HepG2 (cell line): ENCODE data around the gene CTNND1. TPM values are rescaled to one million over a fixed set of nuclear protein-coding genes. Genes with fewer than 3 reads are reported as not detected.

Experiments used
- HNF4A ChIP-seq: sonication (generic); formaldehyde crosslinking; IDR thresholded peaks from 2 replicates; pipeline ENCODE4 v1.4.0; 2020; ENCODE audit warnings: missing genetic modification reagents
- LCORL ChIP-seq, 2 experiments: fragments of 450-650 bp in 1 of 2; sonication (generic) in 1 of 2; formaldehyde crosslinking in 1 of 2; IDR thresholded peaks; 2 replicates each; pipeline versions ENCODE4 v1.5.0 to v1.6.1; 2017 to 2020; ENCODE audit warnings: antibody characterized with exemption in 1 of 2, missing genetic modification reagents in 1 of 2
- MZF1 ChIP-seq: sonication (generic); formaldehyde crosslinking; IDR thresholded peaks from 2 replicates; pipeline ENCODE4 v1.8.1; 2023; ENCODE audit warnings: mild to moderate bottlenecking, missing genetic modification reagents, borderline replicate concordance
- NR2F6 ChIP-seq, 2 experiments: IDR thresholded peaks; 2 replicates each; pipeline ENCODE4 v1.6.1; 2016; ENCODE audit warnings: antibody characterized with exemption in 1 of 2, mild to moderate bottlenecking in 1 of 2
- PHF21A ChIP-seq: sonication (generic); formaldehyde crosslinking; IDR thresholded peaks from 2 replicates; pipeline ENCODE4 v1.5.0; 2020; ENCODE audit warnings: mild to moderate bottlenecking, missing genetic modification reagents
- PPARG ChIP-seq: conservative IDR thresholded peaks from 2 replicates; pipeline ENCODE4 v1.6.1; 2016; ENCODE audit warnings: missing biosample characterization, missing genetic modification reagents
- RBAK ChIP-seq: sonication (generic); formaldehyde crosslinking; IDR thresholded peaks from 2 replicates; pipeline ENCODE4 v1.5.1; 2020; ENCODE audit warnings: mild to moderate bottlenecking, missing genetic modification reagents
- STAG1 ChIP-seq: sonication (generic); formaldehyde crosslinking; IDR thresholded peaks from 2 replicates; pipeline ENCODE4 v1.4.0; 2020; ENCODE audit warnings: missing genetic modification reagents
- TBP ChIP-seq: sonication (generic); formaldehyde crosslinking; IDR thresholded peaks from 2 replicates; pipeline ENCODE4 v1.5.0; 2020; ENCODE audit warnings: missing genetic modification reagents
- ZBTB38 ChIP-seq: sonication (generic); formaldehyde crosslinking; IDR thresholded peaks from 2 replicates; pipeline ENCODE4 v1.5.1; 2020; ENCODE audit warnings: mild to moderate bottlenecking, missing genetic modification reagents
- ZMYM2 ChIP-seq: sonication (generic); formaldehyde crosslinking; IDR thresholded peaks from 2 replicates; pipeline ENCODE4 v1.8.0; 2022; ENCODE audit warnings: mild to moderate bottlenecking, missing genetic modification reagents
- ZNF460 ChIP-seq: sonication (generic); formaldehyde crosslinking; IDR thresholded peaks from 2 replicates; pipeline ENCODE4 v1.5.1; 2020; ENCODE audit warnings: missing genetic modification reagents, mild to moderate bottlenecking, borderline replicate concordance
- ZNF615 ChIP-seq: sonication (generic); formaldehyde crosslinking; IDR thresholded peaks from 2 replicates; pipeline ENCODE4 v1.5.0; 2020; ENCODE audit warnings: mild to moderate bottlenecking, missing genetic modification reagents, borderline replicate concordance
- ZNF678 ChIP-seq: sonication (generic); formaldehyde crosslinking; IDR thresholded peaks from 2 replicates; pipeline ENCODE4 v1.4.0; 2020; ENCODE audit warnings: mild to moderate bottlenecking, missing genetic modification reagents
- polyA plus RNA-seq, 8 experiments: library from polyadenylated mRNA; depleted of rRNA in 3 of 8; stranded (reverse) in 7 of 8; unstranded in 1 of 8; fragments of >200 nt; fragmentation: Illumina TruSeq in 4 of 8; extraction: Trizol in 4 of 8; gene quantifications; 2 replicates each; pipeline versions ENCODE4 v1.2.1 to v1.2.3, GENCODE V29; 2011 to 2016; ENCODE audit warnings: low read depth in 4 of 8, missing spikeins in 1 of 8, mixed read lengths in 1 of 8; ENCODE audit not compliant: insufficient read depth in 1 of 8
- total RNA-seq, 5 experiments: library from RNA; depleted of rRNA; stranded (reverse); fragments of >200 nt; fragmentation: Illumina TruSeq; extraction: Trizol; gene quantifications; 2 replicates each; pipeline ENCODE4 v1.2.3, GENCODE V29; 2016; ENCODE audit warnings: low read depth in 1 of 5
- TF ChIP-seq, protein P1 (sequence below): sonication (generic); formaldehyde crosslinking; IDR thresholded peaks from 2 replicates; pipeline ENCODE4 v1.4.0; 2020; ENCODE audit warnings: mild to moderate bottlenecking, missing genetic modification reagents, borderline replicate concordance
- TF ChIP-seq, protein P2 (sequence below): IDR thresholded peaks from 2 replicates; pipeline ENCODE4 v1.6.1; 2018; ENCODE audit warnings: missing genetic modification reagents, mild to moderate bottlenecking, missing compliant biosample characterization
- TF ChIP-seq, protein P3 (sequence below): IDR thresholded peaks from 2 replicates; pipeline ENCODE4 v1.4.0; 2020; ENCODE audit warnings: mild to moderate bottlenecking, missing genetic modification reagents
- TF ChIP-seq, protein P4 (sequence below): sonication (generic); formaldehyde crosslinking; IDR thresholded peaks from 2 replicates; pipeline ENCODE4 v1.4.0; 2020; ENCODE audit warnings: missing genetic modification reagents, borderline replicate concordance

CTNND1 gene
- total and polyA plus RNA-seq, 2 of the 13 experiments (the other 11 are each of a cell fraction or from before 2014, with no cell fraction given): 117 to 128 TPM

DNA sequence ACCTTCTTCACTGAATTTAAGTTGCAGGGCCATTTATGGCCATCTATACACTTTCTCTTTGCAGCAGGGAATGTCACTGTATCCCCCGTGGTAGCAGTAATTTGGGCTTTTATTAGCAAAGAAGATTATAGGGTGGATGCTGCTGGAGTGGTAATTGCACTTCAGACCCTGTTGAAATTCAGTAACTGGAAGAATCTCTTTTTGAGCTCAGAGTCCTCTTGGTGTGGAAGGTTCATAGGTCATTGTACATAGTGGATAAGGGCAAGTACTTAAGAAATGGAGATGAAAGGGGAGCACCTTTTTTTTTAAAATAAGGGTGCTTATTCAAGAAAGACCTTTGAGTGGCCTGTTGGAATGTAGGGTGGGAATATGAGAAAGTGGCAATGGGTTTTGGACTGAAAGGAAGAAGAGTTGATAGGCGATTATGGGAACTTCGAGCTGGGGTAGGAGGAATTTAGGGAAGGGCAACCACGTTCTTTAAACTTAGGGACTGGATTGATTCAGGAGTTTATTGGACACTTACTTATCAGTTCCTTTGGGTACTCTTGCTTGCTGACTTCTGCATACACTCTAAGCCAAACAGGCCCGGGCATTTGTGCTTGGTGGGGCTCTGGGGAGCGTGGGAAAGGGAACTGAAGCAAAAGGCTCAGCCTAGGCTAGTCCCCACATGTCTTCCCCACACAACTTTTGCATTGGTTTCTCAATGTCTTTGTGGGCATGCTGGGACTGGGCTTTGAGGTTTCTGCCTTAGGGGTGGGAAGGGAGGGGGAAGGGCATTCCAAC, 26.5 kb downstream of the CTNND1 start (continued):
- TF ChIP-seq, protein P1, sequence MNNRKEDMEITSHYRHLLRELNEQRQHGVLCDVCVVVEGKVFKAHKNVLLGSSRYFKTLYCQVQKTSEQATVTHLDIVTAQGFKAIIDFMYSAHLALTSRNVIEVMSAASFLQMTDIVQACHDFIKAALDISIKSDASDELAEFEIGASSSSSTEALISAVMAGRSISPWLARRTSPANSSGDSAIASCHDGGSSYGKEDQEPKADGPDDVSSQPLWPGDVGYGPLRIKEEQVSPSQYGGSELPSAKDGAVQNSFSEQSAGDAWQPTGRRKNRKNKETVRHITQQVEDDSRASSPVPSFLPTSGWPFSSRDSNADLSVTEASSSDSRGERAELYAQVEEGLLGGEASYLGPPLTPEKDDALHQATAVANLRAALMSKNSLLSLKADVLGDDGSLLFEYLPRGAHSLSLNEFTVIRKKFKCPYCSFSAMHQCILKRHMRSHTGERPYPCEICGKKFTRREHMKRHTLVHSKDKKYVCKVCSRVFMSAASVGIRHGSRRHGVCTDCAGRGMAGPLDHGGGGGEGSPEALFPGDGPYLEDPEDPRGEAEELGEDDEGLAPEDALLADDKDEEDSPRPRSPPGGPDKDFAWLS (CRISPR knock-in tag): no peak
- TF ChIP-seq TBP (CRISPR knock-in tag): no peak
- TF ChIP-seq PHF21A (CRISPR knock-in tag): no peak
- TF ChIP-seq ZMYM2 (CRISPR knock-in tag): no peak
- no peak for TF ChIP-seq PPARG
- no peak for TF ChIP-seq MZF1 (CRISPR knock-in tag)
- TF ChIP-seq ZNF460 (CRISPR knock-in tag): no peak
- TF ChIP-seq, protein P2, sequence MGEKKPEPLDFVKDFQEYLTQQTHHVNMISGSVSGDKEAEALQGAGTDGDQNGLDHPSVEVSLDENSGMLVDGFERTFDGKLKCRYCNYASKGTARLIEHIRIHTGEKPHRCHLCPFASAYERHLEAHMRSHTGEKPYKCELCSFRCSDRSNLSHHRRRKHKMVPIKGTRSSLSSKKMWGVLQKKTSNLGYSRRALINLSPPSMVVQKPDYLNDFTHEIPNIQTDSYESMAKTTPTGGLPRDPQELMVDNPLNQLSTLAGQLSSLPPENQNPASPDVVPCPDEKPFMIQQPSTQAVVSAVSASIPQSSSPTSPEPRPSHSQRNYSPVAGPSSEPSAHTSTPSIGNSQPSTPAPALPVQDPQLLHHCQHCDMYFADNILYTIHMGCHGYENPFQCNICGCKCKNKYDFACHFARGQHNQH (CRISPR knock-in tag): no peak
- TF ChIP-seq, protein P3, sequence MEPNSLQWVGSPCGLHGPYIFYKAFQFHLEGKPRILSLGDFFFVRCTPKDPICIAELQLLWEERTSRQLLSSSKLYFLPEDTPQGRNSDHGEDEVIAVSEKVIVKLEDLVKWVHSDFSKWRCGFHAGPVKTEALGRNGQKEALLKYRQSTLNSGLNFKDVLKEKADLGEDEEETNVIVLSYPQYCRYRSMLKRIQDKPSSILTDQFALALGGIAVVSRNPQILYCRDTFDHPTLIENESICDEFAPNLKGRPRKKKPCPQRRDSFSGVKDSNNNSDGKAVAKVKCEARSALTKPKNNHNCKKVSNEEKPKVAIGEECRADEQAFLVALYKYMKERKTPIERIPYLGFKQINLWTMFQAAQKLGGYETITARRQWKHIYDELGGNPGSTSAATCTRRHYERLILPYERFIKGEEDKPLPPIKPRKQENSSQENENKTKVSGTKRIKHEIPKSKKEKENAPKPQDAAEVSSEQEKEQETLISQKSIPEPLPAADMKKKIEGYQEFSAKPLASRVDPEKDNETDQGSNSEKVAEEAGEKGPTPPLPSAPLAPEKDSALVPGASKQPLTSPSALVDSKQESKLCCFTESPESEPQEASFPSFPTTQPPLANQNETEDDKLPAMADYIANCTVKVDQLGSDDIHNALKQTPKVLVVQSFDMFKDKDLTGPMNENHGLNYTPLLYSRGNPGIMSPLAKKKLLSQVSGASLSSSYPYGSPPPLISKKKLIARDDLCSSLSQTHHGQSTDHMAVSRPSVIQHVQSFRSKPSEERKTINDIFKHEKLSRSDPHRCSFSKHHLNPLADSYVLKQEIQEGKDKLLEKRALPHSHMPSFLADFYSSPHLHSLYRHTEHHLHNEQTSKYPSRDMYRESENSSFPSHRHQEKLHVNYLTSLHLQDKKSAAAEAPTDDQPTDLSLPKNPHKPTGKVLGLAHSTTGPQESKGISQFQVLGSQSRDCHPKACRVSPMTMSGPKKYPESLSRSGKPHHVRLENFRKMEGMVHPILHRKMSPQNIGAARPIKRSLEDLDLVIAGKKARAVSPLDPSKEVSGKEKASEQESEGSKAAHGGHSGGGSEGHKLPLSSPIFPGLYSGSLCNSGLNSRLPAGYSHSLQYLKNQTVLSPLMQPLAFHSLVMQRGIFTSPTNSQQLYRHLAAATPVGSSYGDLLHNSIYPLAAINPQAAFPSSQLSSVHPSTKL (CRISPR knock-in tag): peak; percentile 55
- no peak for TF ChIP-seq ZNF615 (CRISPR knock-in tag)
- TF ChIP-seq LCORL (IDR thresholded peaks at IDR 0.05): no peak
- TF ChIP-seq LCORL (CRISPR knock-in tag; IDR thresholded peaks at IDR 0.05): peak; percentile 21; the same call in 1 of the 2 replicates
- TF ChIP-seq NR2F6 (IDR thresholded peaks at IDR 0.05): no peak
- no peak for TF ChIP-seq NR2F6 (CRISPR knock-in tag; IDR thresholded peaks at IDR 0.05)
- no peak for TF ChIP-seq ZBTB38
- TF ChIP-seq RBAK: no peak
- peak; percentile 91 for TF ChIP-seq HNF4A (CRISPR knock-in tag)
- TF ChIP-seq STAG1 (CRISPR knock-in tag): no peak
- TF ChIP-seq, protein P4, sequence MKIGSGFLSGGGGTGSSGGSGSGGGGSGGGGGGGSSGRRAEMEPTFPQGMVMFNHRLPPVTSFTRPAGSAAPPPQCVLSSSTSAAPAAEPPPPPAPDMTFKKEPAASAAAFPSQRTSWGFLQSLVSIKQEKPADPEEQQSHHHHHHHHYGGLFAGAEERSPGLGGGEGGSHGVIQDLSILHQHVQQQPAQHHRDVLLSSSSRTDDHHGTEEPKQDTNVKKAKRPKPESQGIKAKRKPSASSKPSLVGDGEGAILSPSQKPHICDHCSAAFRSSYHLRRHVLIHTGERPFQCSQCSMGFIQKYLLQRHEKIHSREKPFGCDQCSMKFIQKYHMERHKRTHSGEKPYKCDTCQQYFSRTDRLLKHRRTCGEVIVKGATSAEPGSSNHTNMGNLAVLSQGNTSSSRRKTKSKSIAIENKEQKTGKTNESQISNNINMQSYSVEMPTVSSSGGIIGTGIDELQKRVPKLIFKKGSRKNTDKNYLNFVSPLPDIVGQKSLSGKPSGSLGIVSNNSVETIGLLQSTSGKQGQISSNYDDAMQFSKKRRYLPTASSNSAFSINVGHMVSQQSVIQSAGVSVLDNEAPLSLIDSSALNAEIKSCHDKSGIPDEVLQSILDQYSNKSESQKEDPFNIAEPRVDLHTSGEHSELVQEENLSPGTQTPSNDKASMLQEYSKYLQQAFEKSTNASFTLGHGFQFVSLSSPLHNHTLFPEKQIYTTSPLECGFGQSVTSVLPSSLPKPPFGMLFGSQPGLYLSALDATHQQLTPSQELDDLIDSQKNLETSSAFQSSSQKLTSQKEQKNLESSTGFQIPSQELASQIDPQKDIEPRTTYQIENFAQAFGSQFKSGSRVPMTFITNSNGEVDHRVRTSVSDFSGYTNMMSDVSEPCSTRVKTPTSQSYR: 0 out of 2 replicates have a peak, but pooled peaks have one; percentile 24
- no peak for TF ChIP-seq ZNF678
